Measurements from ENCODE around the gene SMAD1. TPM values are rescaled to one million over a fixed set of nuclear protein-coding genes. Genes with fewer than 3 reads are reported as not detected.

SMAD1 gene
- total RNA-seq, 1 donor from 2014 or later = 44.3 TPM

GRCh38 chr4:145511913-145512522 lies 30.4 kb downstream of the SMAD1 start:
- no peak overlapping the region for H2AFZ ChIP-seq (replicated peaks)
- no peaks in the 10 kb centered on the region for H3K9me3 ChIP-seq (ENCODE audit: low read depth)
- H3K27ac ChIP-seq = no peak overlapping the region
- H3K79me2 ChIP-seq (ENCODE audit: low read depth) = peaks cover 93% of the 10 kb centered on the region
- Mint-ChIP-seq H3K4me3 (no peak overlapping the region), H3K4me1 (no peaks in the 10 kb centered on the region), H3K27me3 (ENCODE audit: insufficient read depth, low read depth) (peaks cover 2% of the 10 kb centered on the region), H3K27ac (no peak overlapping the region), H3K9me3 (peaks cover 26% of the 10 kb centered on the region), H3K36me3 (peaks cover 30% of the 10 kb centered on the region)
- TF ChIP-seq, protein P1, sequence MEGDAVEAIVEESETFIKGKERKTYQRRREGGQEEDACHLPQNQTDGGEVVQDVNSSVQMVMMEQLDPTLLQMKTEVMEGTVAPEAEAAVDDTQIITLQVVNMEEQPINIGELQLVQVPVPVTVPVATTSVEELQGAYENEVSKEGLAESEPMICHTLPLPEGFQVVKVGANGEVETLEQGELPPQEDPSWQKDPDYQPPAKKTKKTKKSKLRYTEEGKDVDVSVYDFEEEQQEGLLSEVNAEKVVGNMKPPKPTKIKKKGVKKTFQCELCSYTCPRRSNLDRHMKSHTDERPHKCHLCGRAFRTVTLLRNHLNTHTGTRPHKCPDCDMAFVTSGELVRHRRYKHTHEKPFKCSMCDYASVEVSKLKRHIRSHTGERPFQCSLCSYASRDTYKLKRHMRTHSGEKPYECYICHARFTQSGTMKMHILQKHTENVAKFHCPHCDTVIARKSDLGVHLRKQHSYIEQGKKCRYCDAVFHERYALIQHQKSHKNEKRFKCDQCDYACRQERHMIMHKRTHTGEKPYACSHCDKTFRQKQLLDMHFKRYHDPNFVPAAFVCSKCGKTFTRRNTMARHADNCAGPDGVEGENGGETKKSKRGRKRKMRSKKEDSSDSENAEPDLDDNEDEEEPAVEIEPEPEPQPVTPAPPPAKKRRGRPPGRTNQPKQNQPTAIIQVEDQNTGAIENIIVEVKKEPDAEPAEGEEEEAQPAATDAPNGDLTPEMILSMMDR (IDR thresholded peaks at IDR 0.05) = no peak
- TF ChIP-seq EZH2 (IDR thresholded peaks at IDR 0.05) (no peak), EZH2phosphoT487 (IDR thresholded peaks at IDR 0.05) (no peak)
- no peaks in the 10 kb centered on the region for H3F3A ChIP-seq (ENCODE audit: low read depth)
- H3K9ac ChIP-seq = no peak overlapping the region
- H3K4me2 ChIP-seq = no peak overlapping the region
- H3K36me3 ChIP-seq = no peaks in the 10 kb centered on the region
- H3K27me3 ChIP-seq = no peaks in the 10 kb centered on the region
- H4K20me1 ChIP-seq (ENCODE audit: low read depth) = no peaks in the 10 kb centered on the region
- H3K4me1 ChIP-seq = peaks cover 3% of the 10 kb centered on the region
- no peak overlapping the region for H3K4me3 ChIP-seq
- no peak for DNase-seq (ENCODE audit: low spot score)

DNA sequence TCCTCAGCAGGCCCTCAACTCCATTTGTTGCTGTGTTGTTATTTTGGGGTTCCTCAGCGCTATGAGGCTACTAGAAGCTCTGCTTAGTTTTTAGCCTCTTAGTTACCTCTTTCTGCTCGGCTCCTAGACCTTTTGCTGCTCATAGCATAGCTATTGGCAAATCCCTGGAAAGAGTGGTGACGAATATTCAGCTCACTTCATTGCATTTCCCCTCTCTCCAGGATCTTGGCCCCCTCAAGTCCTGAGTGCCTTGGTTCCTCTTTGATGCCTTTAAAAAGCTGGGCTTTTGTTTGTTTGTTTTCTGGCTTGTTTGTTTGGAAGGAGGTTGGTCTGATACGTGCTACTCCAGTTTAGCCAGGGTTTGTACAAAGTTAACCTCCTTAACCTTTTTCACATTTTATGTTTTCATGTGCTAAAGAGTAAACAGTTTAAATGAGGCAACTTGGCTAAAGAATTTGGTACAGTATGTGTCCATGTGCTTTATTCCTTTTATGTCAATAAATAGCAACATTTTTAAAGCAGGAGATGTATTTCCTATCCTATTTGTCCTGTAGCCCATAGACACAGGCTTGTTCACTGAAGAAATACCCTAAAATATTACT lies 31.5 kb downstream of the SMAD1 start:
- Histone ChIP-seq H3K27me3 (no peaks in the 10 kb centered on the region), H3K9me3 (ENCODE audit: low read depth) (no peaks in the 10 kb centered on the region), H2AFZ (replicated peaks) (no peak overlapping the region), H3F3A (ENCODE audit: low read depth) (no peaks in the 10 kb centered on the region), H3K4me3 (no peak overlapping the region), H3K9ac (no peak overlapping the region), H4K20me1 (ENCODE audit: low read depth) (no peaks in the 10 kb centered on the region), H3K36me3 (peaks cover 3% of the 10 kb centered on the region), H3K27ac (peak overlapping the region; percentile 9), H3K4me1 (peaks cover 3% of the 10 kb centered on the region), H3K4me2 (no peak overlapping the region), H3K79me2 (ENCODE audit: low read depth) (peaks cover 93% of the 10 kb centered on the region)
- DNase-seq (ENCODE audit: low spot score) = no peak
- H3K36me3 Mint-ChIP-seq = peaks cover 36% of the 10 kb centered on the region
- peaks cover 2% of the 10 kb centered on the region for H3K27me3 Mint-ChIP-seq (ENCODE audit: insufficient read depth, low read depth)
- TF ChIP-seq EZH2phosphoT487 (IDR thresholded peaks at IDR 0.05) (no peak), EZH2 (IDR thresholded peaks at IDR 0.05) (no peak)
- TF ChIP-seq, protein P1 (IDR thresholded peaks at IDR 0.05) = no peak
- H3K4me3 Mint-ChIP-seq = no peak overlapping the region
- no peak overlapping the region for H3K27ac Mint-ChIP-seq
- no peaks in the 10 kb centered on the region for H3K4me1 Mint-ChIP-seq
- H3K9me3 Mint-ChIP-seq = peaks cover 23% of the 10 kb centered on the region

GRCh38 chr4:145520172-145520571 lies 38.5 kb downstream of the SMAD1 start:
- Mint-ChIP-seq H3K4me1 (no peaks in the 10 kb centered on the region), H3K27me3 (ENCODE audit: insufficient read depth, low read depth) (no peaks in the 10 kb centered on the region), H3K9me3 (no peaks in the 10 kb centered on the region), H3K4me3 (no peak overlapping the region), H3K36me3 (peaks cover 31% of the 10 kb centered on the region), H3K27ac (no peak overlapping the region)
- H4K20me1 ChIP-seq (ENCODE audit: low read depth) = no peaks in the 10 kb centered on the region
- TF ChIP-seq EZH2phosphoT487 (IDR thresholded peaks at IDR 0.05) (no peak), EZH2 (IDR thresholded peaks at IDR 0.05) (no peak)
- H3K79me2 ChIP-seq (ENCODE audit: low read depth) = peaks cover 86% of the 10 kb centered on the region
- H3F3A ChIP-seq (ENCODE audit: low read depth) = no peaks in the 10 kb centered on the region
- no peak overlapping the region for H2AFZ ChIP-seq (replicated peaks)
- H3K4me3 ChIP-seq = no peak overlapping the region
- H3K36me3 ChIP-seq = peaks cover 3% of the 10 kb centered on the region
- no peaks in the 10 kb centered on the region for H3K27me3 ChIP-seq
- H3K4me2 ChIP-seq = no peak overlapping the region
- H3K4me1 ChIP-seq = peaks cover 5% of the 10 kb centered on the region
- no peak overlapping the region for H3K9ac ChIP-seq
- no peak for DNase-seq (ENCODE audit: low spot score)
- no peaks in the 10 kb centered on the region for H3K9me3 ChIP-seq (ENCODE audit: low read depth)
- no peak overlapping the region for H3K27ac ChIP-seq

DNA sequence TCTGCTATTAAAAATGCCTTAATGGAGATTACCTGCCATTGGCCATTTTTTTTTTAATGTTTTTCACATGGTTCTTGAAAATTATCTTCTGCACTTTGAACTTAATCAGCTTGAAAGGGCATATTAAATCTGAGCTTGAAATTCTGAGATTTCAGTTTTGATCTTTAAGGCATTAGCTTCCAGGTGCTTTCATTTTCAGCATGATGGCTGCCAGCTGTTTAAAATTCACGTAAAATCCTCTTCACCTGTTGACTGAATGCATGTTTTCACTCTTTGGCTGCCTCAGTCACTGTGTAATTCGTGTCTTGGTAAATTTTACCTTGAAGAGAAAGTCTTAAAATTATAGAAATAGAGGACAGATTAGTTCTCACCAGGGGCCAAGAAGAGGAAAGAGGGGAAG lies 39.6 kb downstream of the SMAD1 start:
- no peak overlapping the region for H3K4me3 ChIP-seq
- peaks cover 3% of the 10 kb centered on the region for H3K36me3 ChIP-seq
- H3K79me2 ChIP-seq (ENCODE audit: low read depth) = peaks cover 88% of the 10 kb centered on the region
- no peaks in the 10 kb centered on the region for H3K9me3 ChIP-seq (ENCODE audit: low read depth)
- TF ChIP-seq EZH2phosphoT487 (IDR thresholded peaks at IDR 0.05) (no peak), EZH2 (IDR thresholded peaks at IDR 0.05) (no peak)
- TF ChIP-seq, protein P1 (IDR thresholded peaks at IDR 0.05) = no peak
- peaks cover 29% of the 10 kb centered on the region for H3K36me3 Mint-ChIP-seq
- no peaks in the 10 kb centered on the region for H3K9me3 Mint-ChIP-seq
- H3F3A ChIP-seq (ENCODE audit: low read depth) = no peaks in the 10 kb centered on the region
- no peak overlapping the region for H3K27ac ChIP-seq
- no peak overlapping the region for H2AFZ ChIP-seq (replicated peaks)
- H4K20me1 ChIP-seq (ENCODE audit: low read depth) = no peaks in the 10 kb centered on the region
- no peak overlapping the region for H3K4me2 ChIP-seq
- no peak overlapping the region for H3K4me3 Mint-ChIP-seq
- H3K9ac ChIP-seq = no peak overlapping the region
- no peaks in the 10 kb centered on the region for H3K4me1 Mint-ChIP-seq
- H3K4me1 ChIP-seq = peaks cover 10% of the 10 kb centered on the region
- no peak for DNase-seq (ENCODE audit: low spot score)
- H3K27me3 ChIP-seq = no peaks in the 10 kb centered on the region
- no peak overlapping the region for H3K27ac Mint-ChIP-seq
- no peaks in the 10 kb centered on the region for H3K27me3 Mint-ChIP-seq (ENCODE audit: insufficient read depth, low read depth)
